Trophoblast cell (in vitro differentiated cells and primary cell): ENCODE data around the gene CHD3.
A peak's percentile ranks its signal among the peaks of the same experiment; 100 is the strongest.

Experiments used
- DNase-seq, 2 donors: peaks; one replicate each; pipeline ENCODE4 v3.0.0-alpha.2; 2016
- H2AFZ ChIP-seq: 2 replicates; pipeline ENCODE4 v1.6.1; 2013; ENCODE audit warnings: low read length, moderate library complexity, mild to moderate bottlenecking; ENCODE audit not compliant: insufficient read depth, poor library complexity
- H2AK5ac ChIP-seq: 2 replicates; pipeline ENCODE4 v1.6.1; 2013; ENCODE audit warnings: mild to moderate bottlenecking, low read length
- H2BK120ac ChIP-seq: 2 replicates; pipeline ENCODE4 v1.6.1; 2013; ENCODE audit warnings: low read length, mild to moderate bottlenecking, moderate library complexity; ENCODE audit not compliant: insufficient read depth, poor library complexity
- H2BK12ac ChIP-seq: 2 replicates; pipeline ENCODE4 v1.6.1; 2013; ENCODE audit warnings: mild to moderate bottlenecking, low read length, moderate library complexity
- H2BK5ac ChIP-seq: 2 replicates; pipeline ENCODE4 v1.6.1; 2013; ENCODE audit warnings: low read length, low read depth, moderate library complexity, mild to moderate bottlenecking; ENCODE audit not compliant: poor library complexity
- H3K14ac ChIP-seq: 2 replicates; pipeline ENCODE4 v1.6.1; 2013; ENCODE audit warnings: mild to moderate bottlenecking, low read length
- H3K18ac ChIP-seq: 2 replicates; pipeline ENCODE4 v1.6.1; 2013; ENCODE audit warnings: mild to moderate bottlenecking, low read length
- H3K23ac ChIP-seq: 2 replicates; pipeline ENCODE4 v1.6.1; 2013; ENCODE audit warnings: low read length
- H3K27ac ChIP-seq: 2 replicates; pipeline ENCODE4 v1.5.1; 2013; ENCODE audit warnings: low read depth, mild to moderate bottlenecking, inconsistent platforms, low read length, moderate library complexity
- H3K27me3 ChIP-seq: 2 replicates; pipeline ENCODE4 v1.6.1; 2013; ENCODE audit warnings: inconsistent platforms, mild to moderate bottlenecking, low read length, moderate library complexity; ENCODE audit not compliant: insufficient read depth
- H3K36me3 ChIP-seq, 2 experiments: 1 replicate in 1 of 2; 2 replicates in 1 of 2; pipeline ENCODE4 v1.6.1; 2013; ENCODE audit warnings: low read length in 2 of 2, mild to moderate bottlenecking in 2 of 2, moderate library complexity in 1 of 2; ENCODE audit not compliant: insufficient read depth in 2 of 2, control insufficient read depth in 1 of 2
- H3K4ac ChIP-seq: 2 replicates; pipeline ENCODE4 v1.6.1; 2013; ENCODE audit warnings: low read depth, mild to moderate bottlenecking, low read length, moderate library complexity
- H3K4me1 ChIP-seq, 2 experiments: 1 replicate in 1 of 2; 2 replicates in 1 of 2; pipeline ENCODE4 v1.6.1; 2013; ENCODE audit warnings: low read length in 2 of 2, mild to moderate bottlenecking in 2 of 2, moderate library complexity in 1 of 2; ENCODE audit not compliant: insufficient read depth in 2 of 2, control insufficient read depth in 1 of 2
- H3K4me2 ChIP-seq: 2 replicates; pipeline ENCODE4 v1.6.1; 2013; ENCODE audit warnings: inconsistent platforms, mild to moderate bottlenecking, low read length, moderate library complexity
- H3K4me3 ChIP-seq: 2 replicates; pipeline ENCODE4 v1.5.1; 2013; ENCODE audit warnings: mild to moderate bottlenecking, low read depth, low read length, inconsistent platforms
- H3K79me1 ChIP-seq: one replicate; pipeline ENCODE4 v1.6.1; 2013; ENCODE audit warnings: low read length
- H3K79me2 ChIP-seq: 2 replicates; pipeline ENCODE4 v1.6.1; 2013; ENCODE audit warnings: low read length, mild to moderate bottlenecking; ENCODE audit not compliant: control insufficient read depth, insufficient read depth, poor library complexity
- H3K9ac ChIP-seq: 2 replicates; pipeline ENCODE4 v1.6.1; 2013; ENCODE audit warnings: mild to moderate bottlenecking, low read length
- H3K9me3 ChIP-seq: 2 replicates; pipeline ENCODE4 v1.6.1; 2013; ENCODE audit warnings: low read depth, mild to moderate bottlenecking, control low read depth, inconsistent platforms, low read length; ENCODE audit not compliant: insufficient read depth
- H4K12ac ChIP-seq: 2 replicates; pipeline ENCODE4 v1.6.1; 2013; ENCODE audit warnings: low read depth, mild to moderate bottlenecking, low read length, moderate library complexity
- H4K8ac ChIP-seq: 2 replicates; pipeline ENCODE4 v1.6.1; 2013; ENCODE audit warnings: low read depth, mild to moderate bottlenecking, low read length, moderate library complexity
- H4K91ac ChIP-seq: one replicate; pipeline ENCODE4 v1.6.1; 2013; ENCODE audit warnings: low read depth, mild to moderate bottlenecking, low read length, moderate library complexity
- WGBS: extraction: QIAGEN DNeasy Blood & Tissue Kit; methylation state at CpG from one replicate; pipeline ENCODE4 v1.1.7; 2013; ENCODE audit warnings: missing lambda C conversion rate; ENCODE audit not compliant: insufficient read length, insufficient coverage; ENCODE audit errors: extremely low coverage; 5-methylcytosine and 5-hydroxymethylcytosine counted together

CHD3 gene

DNA sequence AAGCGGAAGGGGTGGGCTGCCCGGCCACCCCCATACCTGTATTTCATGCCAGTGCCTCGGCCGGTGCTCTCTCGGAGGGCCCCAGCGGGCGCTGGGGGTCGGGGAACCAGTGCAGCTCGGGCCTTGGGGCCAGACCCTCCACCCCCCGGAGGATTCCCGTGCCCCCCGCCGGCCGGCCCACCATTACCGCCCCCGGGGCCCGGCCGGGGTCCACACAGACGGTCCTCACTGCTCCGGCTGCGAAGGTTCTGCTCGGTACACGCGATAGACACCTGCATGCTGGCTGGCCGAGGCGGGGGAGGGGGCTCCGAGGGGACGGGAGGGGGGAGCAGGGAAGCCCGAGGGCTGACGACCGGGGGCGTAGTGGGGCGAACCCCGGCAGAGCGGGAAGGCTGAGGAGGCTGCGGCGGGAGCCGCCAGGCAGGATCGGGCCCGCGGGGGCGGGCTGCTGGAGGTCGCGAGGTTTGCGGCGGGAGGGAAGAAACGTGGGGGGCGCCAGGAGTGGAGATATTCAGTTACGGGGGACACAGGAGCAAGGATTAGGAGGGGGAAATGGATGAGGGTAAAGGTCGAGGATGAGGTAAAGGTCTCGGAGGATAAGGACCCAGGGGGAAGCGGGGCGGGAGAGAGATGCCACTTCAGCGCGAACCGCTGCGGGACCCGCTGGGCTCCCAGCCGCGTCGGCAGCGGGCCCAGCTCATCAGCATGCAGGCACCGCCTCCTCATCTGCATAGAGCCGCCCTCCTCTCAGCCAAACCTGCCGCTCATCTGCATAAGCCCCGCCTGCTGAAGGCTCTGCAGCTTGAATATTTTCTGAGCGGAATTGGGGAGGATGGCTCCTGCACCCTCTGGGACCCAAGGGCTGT lies 40.8 kb downstream of the CHD3 start, which contains the start of gene KCNAB3:
TSS of gene KCNAB3 (minus strand) at position 699 of the 866 bp plus-strand sequence. CDS start at position 278, 421 bp downstream.
- Histone ChIP-seq H3K4me3 (peak within 1 kb of the TSS; percentile 47), H2BK5ac (no peak within 1 kb of the TSS), H3K4me1 (peaks cover 10 to 13% of the 10 kb centered on the region in 2 experiments), H2AFZ (no peak within 1 kb of the TSS), H4K8ac (no peak within 1 kb of the TSS), H4K12ac (no peak within 1 kb of the TSS), H3K27ac (no peak within 1 kb of the TSS), H2BK12ac (no peak within 1 kb of the TSS), H3K14ac (no peak within 1 kb of the TSS), H3K4ac (no peak within 1 kb of the TSS), H3K18ac (no peak within 1 kb of the TSS), H3K9ac (no peak within 1 kb of the TSS), H3K27me3 (peaks cover 12% of the 10 kb centered on the region), H3K79me2 (peaks cover 7% of the 10 kb centered on the region), H3K9me3 (peaks cover 4% of the 10 kb centered on the region), H3K4me2 (peak within 1 kb of the TSS; percentile 65), H3K79me1 (peaks cover 9% of the 10 kb centered on the region), H3K36me3 (peaks cover 4 to 5% of the 10 kb centered on the region in 2 experiments), H3K23ac (no peak within 1 kb of the TSS), H2AK5ac (no peak within 1 kb of the TSS), H4K91ac (no peak within 1 kb of the TSS), H2BK120ac (no peak within 1 kb of the TSS)
- DNase-seq = peak; percentile 38 to 63
- no CpG with 5 or more reads among the region's 67 CpGs for WGBS

DNA sequence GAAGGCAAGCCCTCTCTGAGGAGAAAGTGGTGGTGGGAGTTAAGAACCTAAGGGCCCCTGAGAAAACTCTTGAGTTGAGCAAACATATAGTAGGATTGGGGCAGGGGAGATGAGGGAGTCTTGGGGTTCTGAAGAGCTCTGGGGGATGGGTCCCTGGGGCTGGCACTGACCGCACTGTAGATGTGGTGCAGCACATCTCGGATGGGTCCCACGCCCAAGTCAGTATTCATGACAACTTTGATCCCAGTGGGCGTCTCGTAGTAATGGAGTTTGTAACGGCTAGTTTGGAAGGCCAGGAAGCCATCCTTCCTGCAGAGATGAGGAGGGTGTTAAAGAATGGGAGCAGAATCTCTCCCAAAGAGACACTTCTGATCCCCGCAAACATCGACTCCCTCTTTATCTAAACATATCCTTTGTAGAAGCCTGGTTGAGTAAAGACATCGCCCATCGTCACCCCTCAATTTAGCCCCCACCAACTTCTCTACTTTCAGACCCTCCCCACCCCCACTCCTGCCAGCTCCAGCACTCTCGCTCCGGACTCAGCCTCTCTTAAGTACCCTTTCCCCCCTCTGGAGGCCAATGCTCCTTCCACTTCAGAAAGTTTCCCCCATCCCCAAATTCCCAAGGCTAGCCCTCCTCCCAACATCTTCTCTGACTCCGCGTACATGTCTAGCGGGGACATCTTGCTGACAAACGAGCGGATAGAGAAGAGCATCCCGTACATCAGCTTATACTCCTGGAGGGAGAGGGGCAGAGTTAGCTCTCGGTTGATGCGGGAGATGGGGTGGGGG lies 42.4 kb downstream of the CHD3 start:
- Histone ChIP-seq H3K9ac (peak overlapping the region; percentile 80), H2AK5ac (peak overlapping the region; percentile 30), H3K27ac (no peak overlapping the region), H3K79me2 (peaks cover 7% of the 10 kb centered on the region), H2BK12ac (no peak overlapping the region), H3K79me1 (peaks cover 9% of the 10 kb centered on the region), H4K8ac (peak overlapping the region; percentile 88), H3K4me2 (peak overlapping the region; percentile 69), H2BK120ac (no peak overlapping the region), H2AFZ (peak overlapping the region; percentile 41), H3K23ac (no peak overlapping the region), H4K12ac (no peak overlapping the region), H3K4ac (no peak overlapping the region), H3K36me3 (peaks cover 8 to 11% of the 10 kb centered on the region in 2 experiments), H3K9me3 (peaks cover 4% of the 10 kb centered on the region), H2BK5ac (no peak overlapping the region), H3K4me3 (peak overlapping the region; percentile 92), H3K27me3 (peaks cover 12% of the 10 kb centered on the region), H3K4me1 (peaks cover 10 to 13% of the 10 kb centered on the region in 2 experiments), H4K91ac (peak overlapping the region; percentile 71), H3K14ac (no peak overlapping the region), H3K18ac (no peak overlapping the region)
- DNase-seq = no peak
- no CpG with 5 or more reads among the region's 20 CpGs for WGBS

DNA sequence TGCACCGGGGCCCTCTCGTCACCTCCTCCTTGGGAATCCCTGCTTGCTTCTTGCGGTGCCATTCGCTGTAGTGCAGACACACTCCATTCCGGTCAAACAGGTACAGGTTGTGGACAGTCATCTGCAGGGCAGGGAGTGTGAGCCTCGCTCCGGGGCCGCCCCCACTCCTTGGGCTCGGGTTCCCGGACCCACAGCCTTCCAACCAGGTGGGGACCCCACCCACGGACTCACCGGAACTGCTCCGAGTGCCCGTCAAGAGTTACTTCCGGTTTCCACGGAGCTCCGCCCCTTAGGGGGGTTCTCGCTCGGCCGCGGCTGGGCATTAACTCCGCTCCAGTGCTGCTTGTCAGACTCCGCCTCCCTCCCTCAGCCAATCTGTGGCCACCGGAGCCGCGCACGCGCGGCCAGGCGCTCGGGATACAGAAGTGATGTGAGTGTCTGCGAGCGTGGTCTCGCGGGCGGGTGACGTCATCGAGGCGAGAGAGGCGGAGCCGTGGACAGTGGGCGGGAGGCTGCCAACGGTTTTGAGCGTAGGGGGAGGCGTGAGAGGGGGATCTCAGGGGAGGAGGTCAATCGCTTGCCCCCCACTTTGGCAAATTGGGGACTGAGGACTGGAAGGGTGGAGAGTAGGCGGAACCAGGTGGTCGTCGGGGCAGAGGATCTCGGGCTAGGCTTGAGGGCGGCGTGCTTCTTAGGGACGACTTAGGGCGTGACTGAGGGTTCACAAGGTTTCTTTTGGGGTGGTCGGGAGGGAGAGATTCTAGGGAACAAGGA lies 43.3 kb downstream of the CHD3 start, which contains the start of the genes CNTROB and TRAPPC1:
TSS of gene CNTROB (plus strand) at position 498 of the 774 bp plus-strand sequence. CDS start 874 bp downstream, outside the sequence.
TSS of gene TRAPPC1 (minus strand) at position 238 of the 774 bp plus-strand sequence. CDS start at position 121, 117 bp downstream.
- Histone ChIP-seq H3K27ac (no peak within 1 kb of the TSS), H3K4ac (peak within 1 kb of the TSS; percentile 84), H2BK12ac (no peak within 1 kb of the TSS), H3K4me3 (peak within 1 kb of the TSS; percentile 92), H4K8ac (peak within 1 kb of the TSS; percentile 95), H3K23ac (no peak within 1 kb of the TSS), H4K12ac (peak within 1 kb of the TSS; percentile 88), H3K18ac (peak within 1 kb of the TSS; percentile 98), H3K14ac (peak within 1 kb of the TSS; percentile 96), H3K4me2 (peak within 1 kb of the TSS; percentile 69), H2AK5ac (peak within 1 kb of the TSS; percentile 87), H3K36me3 (peaks cover 15 to 19% of the 10 kb centered on the region in 2 experiments), H4K91ac (peak within 1 kb of the TSS; percentile 91), H3K27me3 (peaks cover 8% of the 10 kb centered on the region), H2BK5ac (peak within 1 kb of the TSS; percentile 65), H2AFZ (peak within 1 kb of the TSS; percentile 97), H3K79me2 (peaks cover 7% of the 10 kb centered on the region), H3K9ac (peak within 1 kb of the TSS; percentile 88), H3K9me3 (peaks cover 4% of the 10 kb centered on the region), H3K4me1 (peaks cover 10 to 13% of the 10 kb centered on the region in 2 experiments), H2BK120ac (peak within 1 kb of the TSS; percentile 70), H3K79me1 (peaks cover 9% of the 10 kb centered on the region)
- peak; percentile 99 to 100 for DNase-seq
- WGBS = no CpG with 5 or more reads among the region's 55 CpGs
